ENCODE measurements around the gene EIF4G2. TPM values are rescaled to one million over a fixed set of nuclear protein-coding genes. Genes with fewer than 3 reads are reported as not detected.
"Not testable (repeated sequence)": the region's sequence is repeated elsewhere in the genome, so short reads cannot be mapped to it uniquely, and the experiment has no call there.

The EIF4G2 gene
- total RNA-seq, 1 donor from 2014 or later: 528 TPM

DNA sequence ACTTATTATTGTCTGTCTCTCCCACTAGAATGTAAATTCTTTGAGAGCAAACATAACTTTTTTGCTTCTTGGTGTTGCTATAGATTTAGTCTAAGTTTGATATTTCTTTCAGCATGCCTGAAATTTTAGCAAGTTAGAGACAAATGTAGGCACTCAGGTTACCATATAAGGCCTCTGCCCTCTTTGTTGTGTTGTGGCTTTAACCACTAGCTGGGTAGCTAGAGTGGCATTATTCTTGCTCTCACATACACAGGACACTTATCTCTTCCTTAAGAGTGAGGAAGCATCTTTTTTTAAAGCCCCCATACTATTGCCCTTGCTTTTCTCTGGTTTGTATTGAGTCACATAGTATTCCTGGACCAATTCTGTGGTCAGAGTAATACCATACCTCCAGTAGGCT lies 37.9 kb upstream of the EIF4G2 start:
- DNase-seq (ENCODE audit: low read depth): no peak
- TF ChIP-seq CTCF (conservative IDR thresholded peaks at IDR 0.05; ENCODE audit: low read depth, low read length): no peak
- H3K4me3 ChIP-seq (ENCODE audit: low read depth, low read length): no peak overlapping the region

GRCh38 chr11:10845589-10845988 lies 36.9 kb upstream of the EIF4G2 start:
- DNase-seq (ENCODE audit: low read depth): no peak
- TF ChIP-seq CTCF (conservative IDR thresholded peaks at IDR 0.05; ENCODE audit: low read depth, low read length): no peak
- no peak overlapping the region for H3K4me3 ChIP-seq (ENCODE audit: low read depth, low read length)

DNA sequence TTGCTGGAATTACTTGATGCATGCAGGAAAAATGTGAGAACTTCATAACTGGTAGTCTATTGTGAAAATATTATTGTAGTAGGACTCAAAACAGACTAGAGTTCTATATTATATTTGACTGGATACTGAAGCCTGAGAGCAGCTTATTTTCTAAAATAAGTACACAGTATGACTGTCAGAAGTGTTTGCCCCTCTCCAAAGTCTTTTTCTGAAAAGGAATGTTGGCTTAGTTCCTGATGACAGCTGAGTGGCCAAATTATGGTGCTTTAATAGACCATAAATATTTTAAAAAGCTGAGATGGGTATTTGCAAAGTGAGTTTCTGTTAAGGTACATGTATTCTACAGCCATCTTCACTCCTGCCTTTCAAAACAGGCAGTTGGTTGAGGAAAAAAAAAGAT lies 36.1 kb upstream of the EIF4G2 start:
- DNase-seq (ENCODE audit: low read depth): no peak
- TF ChIP-seq CTCF (conservative IDR thresholded peaks at IDR 0.05; ENCODE audit: low read depth, low read length): no peak
- H3K4me3 ChIP-seq (ENCODE audit: low read depth, low read length): no peak overlapping the region

- H3K4me3 ChIP-seq (ENCODE audit: low read depth, low read length): no peak overlapping the region
- TF ChIP-seq CTCF (conservative IDR thresholded peaks at IDR 0.05; ENCODE audit: low read depth, low read length): no peak
- DNase-seq (ENCODE audit: low read depth): no peak
These were observed 35.6 kb upstream of the EIF4G2 start for GRCh38 chr11:10844356-10844755.

GRCh38 chr11:10838881-10839280 lies 30.2 kb upstream of the EIF4G2 start:
- TF ChIP-seq CTCF (conservative IDR thresholded peaks at IDR 0.05; ENCODE audit: low read depth, low read length): no peak
- no peak for DNase-seq (ENCODE audit: low read depth)
- H3K4me3 ChIP-seq (ENCODE audit: low read depth, low read length): no peak overlapping the region

DNA sequence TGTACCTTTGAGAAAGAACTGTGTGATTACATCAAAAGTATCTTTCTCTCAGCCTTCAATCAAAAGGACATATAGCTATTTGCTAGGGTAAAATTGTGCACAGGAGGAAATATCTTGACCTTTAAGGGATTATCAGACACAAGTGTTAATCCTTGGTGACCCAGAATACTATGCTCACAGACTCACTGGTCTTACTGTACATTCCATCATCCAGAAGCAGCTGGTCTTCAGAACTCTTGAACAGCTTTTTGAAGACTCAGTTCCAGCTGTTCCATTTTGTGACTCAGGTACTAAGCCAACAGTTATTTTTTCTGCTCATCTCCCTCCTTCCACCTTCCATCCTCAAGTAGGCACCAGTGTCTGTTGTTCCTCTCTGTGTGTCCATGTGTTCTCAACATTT lies 29.4 kb upstream of the EIF4G2 start:
- TF ChIP-seq CTCF (conservative IDR thresholded peaks at IDR 0.05; ENCODE audit: low read depth, low read length): no peak
- no peak for DNase-seq (ENCODE audit: low read depth)

GRCh38 chr11:10836884-10837283 lies 28.2 kb upstream of the EIF4G2 start:
- DNase-seq (ENCODE audit: low read depth); H3K4me3 ChIP-seq (ENCODE audit: low read depth, low read length): not testable (repeated sequence)

More for the DNA sequence above, 29.4 kb upstream of the EIF4G2 start:
- no peak overlapping the region for H3K4me3 ChIP-seq (ENCODE audit: low read depth, low read length)

- no peak overlapping the region for H3K4me3 ChIP-seq (ENCODE audit: low read depth, low read length)
- no peak for TF ChIP-seq CTCF (conservative IDR thresholded peaks at IDR 0.05; ENCODE audit: low read depth, low read length)
- no peak for DNase-seq (ENCODE audit: low read depth)
These were observed 20.4 kb upstream of the EIF4G2 start for GRCh38 chr11:10829139-10829538.

Data from epithelial cell of proximal tubule (primary cell).